Thoracic aorta (tissue), 2 donors: ENCODE measurements around the gene ZNF19. TPM values are rescaled to one million over a fixed set of nuclear protein-coding genes. Genes with fewer than 3 reads are reported as not detected.

Experiments
- ATAC-seq: fragments of 150-250 bp; one replicate; pipeline ENCODE4 v1.8.0; 2017; ENCODE audit warnings: low read depth; ENCODE audit not compliant: insufficient number of reproducible peaks, low FRiP score
- DNase-seq: peaks from one replicate; pipeline ENCODE4 v3.0.0-alpha.2; 2020; ENCODE audit warnings: low spot score
- H3K27ac ChIP-seq, 2 donors: fragments of 200-600 bp; sonication (generic); 1 replicate in 1 of 2; 2 replicates in 1 of 2; pipeline ENCODE4 v1.5.1; 2016; ENCODE audit warnings: mild to moderate bottlenecking in 2 of 2, moderate library complexity in 2 of 2
- H3K27me3 ChIP-seq: fragments of 200-600 bp; sonication (generic); replicated peaks from 2 replicates; pipeline ENCODE4 v1.6.0; 2016; ENCODE audit warnings: mild to moderate bottlenecking; ENCODE audit not compliant: insufficient read depth
- H3K36me3 ChIP-seq: fragments of 200-600 bp; sonication (generic); one replicate; pipeline ENCODE4 v1.5.1; 2016
- H3K4me1 ChIP-seq, 2 donors: fragments of 200-600 bp; sonication (generic); 1 replicate in 1 of 2; 2 replicates in 1 of 2; pipeline versions ENCODE4 v1.5.1 to v1.6.0; 2016; ENCODE audit warnings: low read depth in 2 of 2, mild to moderate bottlenecking in 1 of 2; ENCODE audit not compliant: control insufficient read depth in 1 of 2
- H3K4me3 ChIP-seq: fragments of 200-600 bp; sonication (generic); 2 replicates; pipeline ENCODE4 v1.5.1; 2016; ENCODE audit warnings: mild to moderate bottlenecking
- H3K9me3 ChIP-seq: fragments of 200-600 bp; sonication (generic); 2 replicates; pipeline ENCODE4 v1.5.1; 2016
- total RNA-seq, 2 donors: library from RNA; depleted of rRNA; stranded (reverse); fragments of >200 nt; gene quantifications; one replicate each; pipeline versions ENCODE4 v1.1.0 to v1.2.3, GENCODE V29; 2016
- TF ChIP-seq, protein P1 (sequence below): fragments of 200-600 bp; sonication (generic); IDR thresholded peaks from one replicate; pipeline ENCODE4 v1.5.1; 2019; ENCODE audit warnings: antibody characterized with exemption

ZNF19 gene
- total RNA-seq, 2 donors from 2014 or later = 3.7 to 9.0 TPM

DNA sequence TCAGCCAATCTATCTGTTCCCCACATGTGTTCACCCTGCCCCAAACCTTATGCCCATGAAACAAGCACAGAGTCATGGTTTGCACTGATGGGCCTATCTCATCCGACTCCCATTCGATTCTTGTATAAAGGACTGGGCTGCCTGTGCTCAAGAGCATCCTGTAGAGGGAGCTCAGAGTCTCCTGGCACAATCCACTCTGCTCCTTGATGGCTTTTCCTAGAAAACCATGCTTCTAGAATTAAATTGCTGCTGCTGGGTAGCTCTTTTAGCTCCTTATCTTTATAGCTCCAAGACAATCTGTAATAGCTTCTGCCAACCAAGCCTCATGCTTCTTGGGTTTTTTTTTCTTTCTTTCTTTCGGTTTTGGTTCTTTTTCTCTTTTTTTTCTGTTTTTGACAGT, 9.7 kb downstream of the ZNF19 start:
- peaks cover 15% of the 10 kb centered on the region for H3K36me3 ChIP-seq
- H3K27me3 ChIP-seq = no peaks in the 10 kb centered on the region
- no peak overlapping the region for H3K27ac ChIP-seq
- no peak overlapping the region for H3K4me3 ChIP-seq
- H3K9me3 ChIP-seq = no peaks in the 10 kb centered on the region
- TF ChIP-seq, protein P1, sequence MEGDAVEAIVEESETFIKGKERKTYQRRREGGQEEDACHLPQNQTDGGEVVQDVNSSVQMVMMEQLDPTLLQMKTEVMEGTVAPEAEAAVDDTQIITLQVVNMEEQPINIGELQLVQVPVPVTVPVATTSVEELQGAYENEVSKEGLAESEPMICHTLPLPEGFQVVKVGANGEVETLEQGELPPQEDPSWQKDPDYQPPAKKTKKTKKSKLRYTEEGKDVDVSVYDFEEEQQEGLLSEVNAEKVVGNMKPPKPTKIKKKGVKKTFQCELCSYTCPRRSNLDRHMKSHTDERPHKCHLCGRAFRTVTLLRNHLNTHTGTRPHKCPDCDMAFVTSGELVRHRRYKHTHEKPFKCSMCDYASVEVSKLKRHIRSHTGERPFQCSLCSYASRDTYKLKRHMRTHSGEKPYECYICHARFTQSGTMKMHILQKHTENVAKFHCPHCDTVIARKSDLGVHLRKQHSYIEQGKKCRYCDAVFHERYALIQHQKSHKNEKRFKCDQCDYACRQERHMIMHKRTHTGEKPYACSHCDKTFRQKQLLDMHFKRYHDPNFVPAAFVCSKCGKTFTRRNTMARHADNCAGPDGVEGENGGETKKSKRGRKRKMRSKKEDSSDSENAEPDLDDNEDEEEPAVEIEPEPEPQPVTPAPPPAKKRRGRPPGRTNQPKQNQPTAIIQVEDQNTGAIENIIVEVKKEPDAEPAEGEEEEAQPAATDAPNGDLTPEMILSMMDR = peak; percentile 11
- ATAC-seq = no peak
- no peak for DNase-seq
- peaks cover 3 to 5% of the 10 kb centered on the region in 2 donors for H3K4me1 ChIP-seq

DNA sequence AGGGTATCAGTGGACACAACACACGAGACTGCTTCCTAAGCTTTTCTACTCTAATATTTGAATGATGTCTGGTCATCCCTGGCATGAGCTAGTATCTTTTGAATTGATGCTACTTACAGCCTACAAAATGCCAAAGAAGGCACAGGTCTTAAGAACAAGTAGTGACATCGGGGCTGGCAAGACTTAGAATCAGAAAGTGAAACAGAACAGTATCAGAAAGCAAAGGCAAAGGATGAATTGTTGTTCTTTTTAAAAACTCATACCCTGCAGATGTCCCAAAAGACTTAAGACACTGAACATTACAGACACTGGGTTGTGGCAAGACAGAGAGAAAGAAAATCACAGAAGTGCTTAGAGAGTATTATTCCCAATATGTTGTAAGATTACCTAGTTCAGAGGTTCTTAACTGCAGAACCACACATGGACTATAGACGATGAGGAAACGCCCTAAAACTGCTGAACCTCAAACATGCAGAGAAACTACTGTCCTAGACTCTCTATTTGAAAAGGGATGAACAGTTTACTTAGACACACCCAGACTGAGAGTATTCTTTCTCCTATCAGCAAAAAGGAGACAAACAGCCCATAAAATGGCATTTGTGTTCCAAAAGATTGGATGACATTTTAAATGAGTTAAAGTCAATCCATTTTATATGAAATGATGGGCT, 12.5 kb downstream of the ZNF19 start:
- Histone ChIP-seq H3K9me3 (no peaks in the 10 kb centered on the region), H3K36me3 (peaks cover 15% of the 10 kb centered on the region), H3K27me3 (no peaks in the 10 kb centered on the region), H3K27ac (no peak overlapping the region), H3K4me1 (no peaks in the 10 kb centered on the region), H3K4me3 (no peak overlapping the region)
- DNase-seq (no peak), ATAC-seq (no peak)
- TF ChIP-seq, protein P1 = no peak

DNA sequence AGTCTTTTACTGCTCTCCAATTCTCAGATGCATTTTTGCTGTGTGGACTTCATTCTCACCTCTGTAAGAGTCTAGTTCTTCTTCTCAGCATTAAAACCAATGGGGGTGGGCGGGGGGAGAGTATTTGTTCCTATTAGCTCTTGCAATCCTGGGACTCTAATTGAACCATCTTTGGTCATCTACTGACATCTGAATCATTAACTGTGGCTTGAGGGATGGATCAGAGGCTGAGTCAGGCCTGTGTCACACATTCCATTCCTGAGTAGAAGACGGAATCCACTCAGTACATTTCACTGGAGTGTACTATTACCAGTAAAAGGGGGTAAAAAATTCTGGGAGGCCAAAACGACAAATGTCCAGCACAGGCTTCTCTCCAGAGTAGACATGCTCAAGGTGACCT, 14.3 kb downstream of the ZNF19 start:
- H3K27me3 ChIP-seq = no peaks in the 10 kb centered on the region
- H3K4me3 ChIP-seq = no peak overlapping the region
- H3K9me3 ChIP-seq = no peaks in the 10 kb centered on the region
- no peak overlapping the region for H3K27ac ChIP-seq
- ATAC-seq (no peak), DNase-seq (no peak)
- H3K36me3 ChIP-seq = peaks cover 15% of the 10 kb centered on the region
- TF ChIP-seq, protein P1 = no peak
- no peaks in the 10 kb centered on the region for H3K4me1 ChIP-seq

DNA sequence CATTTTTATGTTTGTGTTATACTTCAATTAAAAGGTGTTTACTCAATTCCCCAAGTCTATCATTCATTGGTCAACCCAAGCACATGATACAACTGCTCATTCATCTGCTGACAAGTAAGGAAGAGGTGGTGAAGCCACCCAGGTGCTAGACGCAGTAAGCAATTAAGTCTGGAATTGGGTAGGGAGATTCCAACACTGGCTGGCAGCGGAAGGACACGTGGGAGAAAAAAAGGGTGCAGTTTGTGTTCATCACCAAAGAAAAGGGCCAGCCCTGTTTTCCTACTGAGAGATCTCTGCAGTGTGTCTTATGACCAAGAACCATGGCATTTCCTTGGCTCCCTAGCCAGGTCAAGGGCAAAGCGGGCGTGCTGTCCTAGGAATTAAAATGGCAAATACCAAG, 15.2 kb downstream of the ZNF19 start:
- Histone ChIP-seq H3K4me3 (no peak overlapping the region), H3K36me3 (peaks cover 15% of the 10 kb centered on the region), H3K27me3 (no peaks in the 10 kb centered on the region), H3K9me3 (no peaks in the 10 kb centered on the region), H3K4me1 (no peaks in the 10 kb centered on the region), H3K27ac (no peak overlapping the region)
- DNase-seq (no peak), ATAC-seq (no peak)
- TF ChIP-seq, protein P1 = no peak

DNA sequence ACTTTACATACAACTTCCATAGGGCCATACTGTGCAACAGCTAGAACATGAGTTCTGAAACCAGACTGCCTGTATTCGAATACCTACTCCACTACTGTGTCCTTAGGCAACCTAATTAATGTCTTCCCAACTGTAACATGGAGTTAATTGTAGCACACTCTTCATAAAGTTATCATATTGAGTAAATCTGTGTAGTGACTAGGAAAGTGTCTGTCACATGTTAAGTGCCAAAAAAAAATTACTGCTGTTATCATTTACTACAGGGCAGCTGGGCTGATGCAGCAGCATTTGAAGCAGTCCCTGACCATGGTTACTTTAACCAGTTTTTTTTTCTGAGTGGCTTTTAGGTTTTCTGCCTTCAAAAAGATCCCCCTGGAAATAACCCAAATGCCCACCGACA, 16.2 kb downstream of the ZNF19 start:
- H3K4me1 ChIP-seq = no peaks in the 10 kb centered on the region
- no peaks in the 10 kb centered on the region for H3K9me3 ChIP-seq
- peaks cover 10% of the 10 kb centered on the region for H3K36me3 ChIP-seq
- no peaks in the 10 kb centered on the region for H3K27me3 ChIP-seq
- no peak for ATAC-seq
- TF ChIP-seq, protein P1 = no peak
- no peak overlapping the region for H3K27ac ChIP-seq
- DNase-seq = no peak
- no peak overlapping the region for H3K4me3 ChIP-seq
